KMS-11 (cell line): ENCODE data around the gene OGG1.
A peak's percentile ranks its signal among the peaks of the same experiment; 100 is the strongest.

ENCODE experiments used
- H2AFZ ChIP-seq: fragments of 200-600 bp; sonication (generic); 2 replicates; pipeline ENCODE4 v1.6.1; 2016; ENCODE audit warnings: antibody characterized with exemption, mixed run types, low read depth
- H3K27ac ChIP-seq: fragments of 200-600 bp; sonication (generic); 2 replicates; pipeline ENCODE4 v1.6.1; 2016; ENCODE audit warnings: mild to moderate bottlenecking, mixed run types
- H3K27me3 ChIP-seq: fragments of 200-600 bp; sonication (generic); 2 replicates; pipeline ENCODE4 v1.6.1; 2017; ENCODE audit warnings: mild to moderate bottlenecking, low read depth, mixed run types, moderate library complexity; ENCODE audit not compliant: insufficient read depth
- H3K36me3 ChIP-seq: fragments of 200-600 bp; sonication (generic); 2 replicates; pipeline ENCODE4 v1.6.1; 2017; ENCODE audit warnings: mild to moderate bottlenecking, mixed run types; ENCODE audit not compliant: insufficient read depth
- H3K4me1 ChIP-seq: fragments of 200-600 bp; sonication (generic); 2 replicates; pipeline ENCODE4 v1.6.1; 2016; ENCODE audit warnings: mild to moderate bottlenecking, low read depth, mixed run types; ENCODE audit not compliant: poor library complexity, severe bottlenecking
- H3K4me2 ChIP-seq: fragments of 200-600 bp; sonication (generic); 2 replicates; pipeline ENCODE4 v1.7.0; 2016; ENCODE audit warnings: mild to moderate bottlenecking, mixed run types
- H3K4me3 ChIP-seq: fragments of 200-600 bp; sonication (generic); IDR thresholded peaks from 2 replicates; pipeline ENCODE4 v1.6.1; 2017; ENCODE audit warnings: low read depth, low read length, mixed read lengths; ENCODE audit not compliant: insufficient read depth
- H3K79me2 ChIP-seq: fragments of 200-600 bp; sonication (generic); 2 replicates; pipeline ENCODE4 v1.6.1; 2016; ENCODE audit warnings: low read depth, mixed run types; ENCODE audit not compliant: insufficient read depth
- H3K9ac ChIP-seq: fragments of 200-600 bp; sonication (generic); 2 replicates; pipeline ENCODE4 v1.6.1; 2016; ENCODE audit warnings: mild to moderate bottlenecking, mixed run types
- H4K20me1 ChIP-seq: fragments of 200-600 bp; sonication (generic); 2 replicates; pipeline ENCODE4 v1.6.1; 2016; ENCODE audit warnings: mild to moderate bottlenecking, mixed run types; ENCODE audit not compliant: insufficient read depth
- TF ChIP-seq, protein P1 (sequence below): fragments of 200-600 bp; sonication (generic); conservative IDR thresholded peaks from 2 replicates; pipeline ENCODE4 v1.6.1; 2017; ENCODE audit warnings: low read depth, mild to moderate bottlenecking, antibody characterized with exemption, low read length, moderate library complexity, mixed read lengths

OGG1 gene

DNA sequence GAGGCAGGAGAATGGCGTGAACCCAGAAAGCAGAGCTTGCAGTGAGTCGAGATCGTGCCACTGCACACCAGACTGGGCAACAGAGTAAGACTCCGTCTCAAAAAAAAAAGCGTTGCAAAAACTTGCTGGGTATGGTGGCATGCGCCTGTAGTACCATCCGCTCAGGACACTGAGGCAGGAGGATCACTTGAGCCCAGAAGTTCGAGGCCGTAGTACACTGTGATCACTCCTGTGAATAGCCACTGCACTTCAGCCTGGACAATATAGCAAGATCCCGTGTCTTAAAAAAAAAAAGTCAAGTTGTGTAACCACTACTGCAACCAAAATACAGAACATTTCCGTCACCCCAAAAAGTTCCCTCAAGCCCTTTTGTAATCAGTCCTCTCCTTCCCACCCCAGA, 44.6 kb downstream of the OGG1 start:
- TF ChIP-seq, protein P1, sequence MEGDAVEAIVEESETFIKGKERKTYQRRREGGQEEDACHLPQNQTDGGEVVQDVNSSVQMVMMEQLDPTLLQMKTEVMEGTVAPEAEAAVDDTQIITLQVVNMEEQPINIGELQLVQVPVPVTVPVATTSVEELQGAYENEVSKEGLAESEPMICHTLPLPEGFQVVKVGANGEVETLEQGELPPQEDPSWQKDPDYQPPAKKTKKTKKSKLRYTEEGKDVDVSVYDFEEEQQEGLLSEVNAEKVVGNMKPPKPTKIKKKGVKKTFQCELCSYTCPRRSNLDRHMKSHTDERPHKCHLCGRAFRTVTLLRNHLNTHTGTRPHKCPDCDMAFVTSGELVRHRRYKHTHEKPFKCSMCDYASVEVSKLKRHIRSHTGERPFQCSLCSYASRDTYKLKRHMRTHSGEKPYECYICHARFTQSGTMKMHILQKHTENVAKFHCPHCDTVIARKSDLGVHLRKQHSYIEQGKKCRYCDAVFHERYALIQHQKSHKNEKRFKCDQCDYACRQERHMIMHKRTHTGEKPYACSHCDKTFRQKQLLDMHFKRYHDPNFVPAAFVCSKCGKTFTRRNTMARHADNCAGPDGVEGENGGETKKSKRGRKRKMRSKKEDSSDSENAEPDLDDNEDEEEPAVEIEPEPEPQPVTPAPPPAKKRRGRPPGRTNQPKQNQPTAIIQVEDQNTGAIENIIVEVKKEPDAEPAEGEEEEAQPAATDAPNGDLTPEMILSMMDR = no peak
- Histone ChIP-seq H3K4me1 (peaks cover 7% of the 10 kb centered on the region), H3K27me3 (no peaks in the 10 kb centered on the region), H3K9ac (no peak overlapping the region), H3K27ac (no peak overlapping the region), H3K36me3 (no peaks in the 10 kb centered on the region), H4K20me1 (no peaks in the 10 kb centered on the region), H3K4me2 (no peak overlapping the region), H3K79me2 (peaks cover 30% of the 10 kb centered on the region), H2AFZ (no peak overlapping the region), H3K4me3 (no peak overlapping the region)

- Histone ChIP-seq H4K20me1 (no peaks in the 10 kb centered on the region), H3K79me2 (peaks cover 30% of the 10 kb centered on the region), H3K27ac (no peak overlapping the region), H2AFZ (no peak overlapping the region), H3K4me2 (no peak overlapping the region), H3K4me3 (no peak overlapping the region), H3K4me1 (peaks cover 7% of the 10 kb centered on the region), H3K9ac (no peak overlapping the region), H3K36me3 (no peaks in the 10 kb centered on the region), H3K27me3 (no peaks in the 10 kb centered on the region)
- TF ChIP-seq, protein P1 = no peak
Observed at GRCh38 chr3:9795207-9795606, 45.5 kb downstream of the OGG1 start.

DNA sequence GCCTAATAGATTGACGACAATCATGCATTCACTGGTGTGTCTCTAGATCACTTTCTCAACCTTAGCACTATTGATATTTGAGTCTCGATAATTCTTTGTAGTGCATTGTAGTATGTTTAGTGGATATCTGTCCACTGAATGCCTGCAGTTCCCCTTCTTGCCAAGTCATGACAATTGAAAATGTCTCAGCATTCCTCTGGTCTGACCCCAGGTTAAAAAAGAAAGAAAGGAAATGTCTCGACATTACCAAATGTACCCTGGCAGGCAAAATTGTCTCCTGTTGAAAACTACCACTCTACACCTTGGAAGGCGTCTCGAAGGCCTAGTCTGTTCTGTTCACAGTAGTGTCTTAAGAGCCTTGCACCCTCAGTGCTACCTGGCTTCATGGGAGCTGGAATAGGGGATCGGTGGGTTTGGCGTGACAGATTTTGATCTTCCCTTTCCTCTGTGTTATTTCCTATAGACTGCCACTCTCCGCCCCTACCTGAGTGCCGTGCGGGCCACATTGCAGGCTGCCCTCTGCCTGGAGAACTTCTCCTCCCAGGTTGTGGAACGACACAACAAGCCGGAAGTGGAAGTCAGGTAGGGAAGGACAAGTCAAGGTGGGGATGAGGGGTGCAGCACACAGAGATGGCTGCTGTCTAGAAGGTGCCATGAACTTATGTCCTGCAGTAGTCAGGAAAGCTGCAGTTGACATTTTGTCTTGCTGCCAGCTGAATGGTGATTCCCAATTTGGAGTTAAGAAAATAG, 47.6 kb downstream of the OGG1 start:
- no peak overlapping the region for H3K4me2 ChIP-seq
- no peak overlapping the region for H3K27ac ChIP-seq
- no peak overlapping the region for H3K9ac ChIP-seq
- H3K27me3 ChIP-seq = no peaks in the 10 kb centered on the region
- no peaks in the 10 kb centered on the region for H4K20me1 ChIP-seq
- H3K36me3 ChIP-seq = no peaks in the 10 kb centered on the region; the same call in 1 of the 2 replicates
- peaks cover 30% of the 10 kb centered on the region for H3K79me2 ChIP-seq
- TF ChIP-seq, protein P1 = no peak
- peaks cover 3% of the 10 kb centered on the region for H3K4me1 ChIP-seq
- no peak overlapping the region for H3K4me3 ChIP-seq
- no peak overlapping the region for H2AFZ ChIP-seq

DNA sequence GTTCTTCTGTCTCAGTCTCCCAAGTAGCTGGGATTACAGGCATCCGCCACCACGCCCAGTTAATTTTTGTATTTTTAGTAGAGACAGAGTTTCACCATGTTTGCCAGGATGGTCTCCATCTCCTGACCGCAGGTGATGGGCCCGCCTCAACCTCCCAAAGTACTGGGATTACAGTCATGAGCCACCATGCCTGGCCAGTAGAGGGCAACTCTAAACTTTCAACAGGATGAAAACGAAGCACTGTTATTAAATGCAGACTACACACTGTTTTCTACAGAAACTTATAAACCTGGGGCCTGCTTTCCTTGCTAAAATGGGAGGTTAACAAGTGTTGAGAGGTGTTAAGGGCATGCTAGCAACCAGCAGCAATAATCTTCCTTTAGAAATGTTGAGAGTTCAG, 50.8 kb downstream of the OGG1 start:
- no peak overlapping the region for H3K9ac ChIP-seq
- no peak overlapping the region for H3K27ac ChIP-seq
- no peak overlapping the region for H2AFZ ChIP-seq
- H3K79me2 ChIP-seq = peaks cover 4% of the 10 kb centered on the region; the same call in 1 of the 2 replicates
- TF ChIP-seq, protein P1 = peak; percentile 25; the same call in 1 of the 2 replicates
- no peaks in the 10 kb centered on the region for H4K20me1 ChIP-seq
- no peak overlapping the region for H3K4me2 ChIP-seq
- H3K27me3 ChIP-seq = no peaks in the 10 kb centered on the region
- H3K4me3 ChIP-seq = no peak overlapping the region
- no peaks in the 10 kb centered on the region; the same call in 1 of the 2 replicates for H3K36me3 ChIP-seq
- no peaks in the 10 kb centered on the region for H3K4me1 ChIP-seq
